OCI-LY7 (cell line): ENCODE data around the gene HAGHL. TPM values are rescaled to one million over a fixed set of nuclear protein-coding genes. Genes with fewer than 3 reads are reported as not detected.

Source experiments
- BruUV-seq: library from RNA; stranded (reverse); fragments of 400-500 nt; replicated peaks from 2 replicates; lab custom pipeline; 2021; lab: Mats Ljungman, UMichigan
- CTCF ChIA-PET: fragments of 300-600 bp; sonication (Branson Sonifier 250); formaldehyde crosslinking; loops from one replicate; lab custom pipeline; 2022; ENCODE audit warnings: antibody characterized with exemption; ENCODE audit not compliant: unreplicated experiment; lab: Charles Lee
- POLR2A ChIA-PET: fragments of 300-600 bp; sonication (Branson Sonifier 250); formaldehyde crosslinking; loops from one replicate; lab custom pipeline; 2022; ENCODE audit warnings: antibody characterized with exemption; lab: Charles Lee
- DNase-seq: peaks from one replicate; pipeline ENCODE4 v3.0.0-alpha.2; 2015; ENCODE audit warnings: low spot score
- H2AFZ ChIP-seq: fragments of 200-600 bp; sonication (generic), shearing (Covaris generic); 2 replicates; pipeline ENCODE4 v1.6.1; 2014; ENCODE audit warnings: mild to moderate bottlenecking, antibody characterized with exemption, low read length, moderate library complexity
- H3K27ac ChIP-seq: fragments of 200-600 bp; sonication (generic); 2 replicates; pipeline ENCODE4 v1.5.1; 2014; ENCODE audit warnings: mixed run types, low read depth, mild to moderate bottlenecking, moderate library complexity, low read length, inconsistent platforms; ENCODE audit not compliant: poor library complexity, severe bottlenecking
- H3K36me3 ChIP-seq: fragments of 200-600 bp; sonication (generic); 2 replicates; pipeline ENCODE4 v1.6.1; 2014; ENCODE audit warnings: mild to moderate bottlenecking, antibody characterized with exemption, low read length, moderate library complexity, mixed read lengths; ENCODE audit not compliant: insufficient read depth
- H3K4me1 ChIP-seq: fragments of 200-600 bp; sonication (generic); 2 replicates; pipeline ENCODE4 v1.5.1; 2014; ENCODE audit warnings: mild to moderate bottlenecking, low read length; ENCODE audit not compliant: insufficient read depth, poor library complexity, severe bottlenecking
- H3K4me2 ChIP-seq: fragments of 200-600 bp; sonication (generic); 2 replicates; pipeline ENCODE4 v1.6.1; 2014; ENCODE audit warnings: mild to moderate bottlenecking, low read length
- H3K4me3 ChIP-seq: fragments of 200-600 bp; sonication (generic); 2 replicates; pipeline ENCODE4 v1.5.1; 2014; ENCODE audit warnings: mild to moderate bottlenecking, low read depth, low read length; ENCODE audit not compliant: poor library complexity, severe bottlenecking
- H3K79me2 ChIP-seq: fragments of 200-600 bp; sonication (generic); 2 replicates; pipeline ENCODE4 v1.6.1; 2016; ENCODE audit warnings: low read depth, mild to moderate bottlenecking, low read length, moderate library complexity, mixed read lengths; ENCODE audit not compliant: insufficient read depth
- H3K9me2 ChIP-seq: fragments of 200-600 bp; sonication (generic); 2 replicates; pipeline ENCODE4 v1.6.1; 2016; ENCODE audit warnings: mild to moderate bottlenecking, low read length, mixed read lengths; ENCODE audit not compliant: insufficient read depth
- H3K9me3 ChIP-seq: fragments of 200-600 bp; sonication (generic); 2 replicates; pipeline ENCODE4 v1.6.1; 2014; ENCODE audit warnings: mild to moderate bottlenecking, mixed run types, low read length, mixed read lengths
- H4K20me1 ChIP-seq: fragments of 200-600 bp; sonication (generic); 2 replicates; pipeline ENCODE4 v1.6.1; 2014; ENCODE audit warnings: mild to moderate bottlenecking, antibody characterized with exemption, low read length, moderate library complexity, mixed read lengths; ENCODE audit not compliant: insufficient read depth
- EZH2phosphoT487 ChIP-seq: fragments of 200-600 bp; sonication (generic); IDR thresholded peaks from 2 replicates; pipeline ENCODE4 v1.6.1; 2018; ENCODE audit warnings: low read depth, borderline replicate concordance, mild to moderate bottlenecking, mixed run types, antibody characterized with exemption, low read length, moderate library complexity, mixed read lengths
- intact Hi-C: fragments of 100-400 bp; cut with micrococcal nuclease; formaldehyde crosslinking; loops from one replicate; pipeline ENCODE4 v1.10.0; 2022; ENCODE audit not compliant: unreplicated experiment
- total RNA-seq, 2 experiments: library from RNA; depleted of rRNA in 1 of 2; stranded (reverse); fragments of >200 nt in 1 of 2; shearing (Covaris generic) in 1 of 2; gene quantifications; 2 replicates each; pipeline ENCODE4 v1.2.3, GENCODE V29; 2014 to 2022
- TF ChIP-seq, protein P1 (sequence below): fragments of 200-600 bp; sonication (generic); conservative IDR thresholded peaks from 2 replicates; pipeline ENCODE4 v1.5.1; 2014; ENCODE audit warnings: mild to moderate bottlenecking, antibody characterized with exemption, low read length, moderate library complexity, mixed read lengths

Gene HAGHL
- total RNA-seq, 2 experiments from 2014 or later = 30.8 to 57.9 TPM

- ChIA-PET POLR2A (interaction anchor here (0.8 to 3.2 kb wide), 4 partner anchors 8 to 66 kb away, joined by 4 to 26 read pairs (median 6); partner anchors contain the start of genes CHTF18 and RPUSD1), CTCF (interaction anchor here (0.7 kb wide), 1 partner anchor 15 kb away, joined by 3 read pairs; no protein-coding TSS in a partner anchor)
- intact Hi-C loops = loop anchor here (2.0 to 5.0 kb wide), 2 partner anchors 17 to 40 kb away; partner anchors contain the start of genes JMJD8 and STUB1
- Histone ChIP-seq H3K36me3 (0 out of 2 replicates have a peak, but pooled peaks cover 10% of the 10 kb centered on the region), H3K9me2 (no peaks in the 10 kb centered on the region), H3K4me2 (peak overlapping the region; percentile 88), H3K79me2 (no peaks in the 10 kb centered on the region), H3K27ac (peak overlapping the region; percentile 93), H4K20me1 (no peaks in the 10 kb centered on the region), H2AFZ (no peak overlapping the region), H3K9me3 (no peaks in the 10 kb centered on the region), H3K4me3 (peak overlapping the region; percentile 95), H3K4me1 (peaks cover 63% of the 10 kb centered on the region)
- TF ChIP-seq EZH2phosphoT487 = no peak
- TF ChIP-seq, protein P1, sequence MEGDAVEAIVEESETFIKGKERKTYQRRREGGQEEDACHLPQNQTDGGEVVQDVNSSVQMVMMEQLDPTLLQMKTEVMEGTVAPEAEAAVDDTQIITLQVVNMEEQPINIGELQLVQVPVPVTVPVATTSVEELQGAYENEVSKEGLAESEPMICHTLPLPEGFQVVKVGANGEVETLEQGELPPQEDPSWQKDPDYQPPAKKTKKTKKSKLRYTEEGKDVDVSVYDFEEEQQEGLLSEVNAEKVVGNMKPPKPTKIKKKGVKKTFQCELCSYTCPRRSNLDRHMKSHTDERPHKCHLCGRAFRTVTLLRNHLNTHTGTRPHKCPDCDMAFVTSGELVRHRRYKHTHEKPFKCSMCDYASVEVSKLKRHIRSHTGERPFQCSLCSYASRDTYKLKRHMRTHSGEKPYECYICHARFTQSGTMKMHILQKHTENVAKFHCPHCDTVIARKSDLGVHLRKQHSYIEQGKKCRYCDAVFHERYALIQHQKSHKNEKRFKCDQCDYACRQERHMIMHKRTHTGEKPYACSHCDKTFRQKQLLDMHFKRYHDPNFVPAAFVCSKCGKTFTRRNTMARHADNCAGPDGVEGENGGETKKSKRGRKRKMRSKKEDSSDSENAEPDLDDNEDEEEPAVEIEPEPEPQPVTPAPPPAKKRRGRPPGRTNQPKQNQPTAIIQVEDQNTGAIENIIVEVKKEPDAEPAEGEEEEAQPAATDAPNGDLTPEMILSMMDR = no peak
- DNase-seq = no peak
- BruUV-seq = TSS peak; percentile 77
These were observed 5.0 kb upstream of the HAGHL start for GRCh38 chr16:721765-722540.

DNA sequence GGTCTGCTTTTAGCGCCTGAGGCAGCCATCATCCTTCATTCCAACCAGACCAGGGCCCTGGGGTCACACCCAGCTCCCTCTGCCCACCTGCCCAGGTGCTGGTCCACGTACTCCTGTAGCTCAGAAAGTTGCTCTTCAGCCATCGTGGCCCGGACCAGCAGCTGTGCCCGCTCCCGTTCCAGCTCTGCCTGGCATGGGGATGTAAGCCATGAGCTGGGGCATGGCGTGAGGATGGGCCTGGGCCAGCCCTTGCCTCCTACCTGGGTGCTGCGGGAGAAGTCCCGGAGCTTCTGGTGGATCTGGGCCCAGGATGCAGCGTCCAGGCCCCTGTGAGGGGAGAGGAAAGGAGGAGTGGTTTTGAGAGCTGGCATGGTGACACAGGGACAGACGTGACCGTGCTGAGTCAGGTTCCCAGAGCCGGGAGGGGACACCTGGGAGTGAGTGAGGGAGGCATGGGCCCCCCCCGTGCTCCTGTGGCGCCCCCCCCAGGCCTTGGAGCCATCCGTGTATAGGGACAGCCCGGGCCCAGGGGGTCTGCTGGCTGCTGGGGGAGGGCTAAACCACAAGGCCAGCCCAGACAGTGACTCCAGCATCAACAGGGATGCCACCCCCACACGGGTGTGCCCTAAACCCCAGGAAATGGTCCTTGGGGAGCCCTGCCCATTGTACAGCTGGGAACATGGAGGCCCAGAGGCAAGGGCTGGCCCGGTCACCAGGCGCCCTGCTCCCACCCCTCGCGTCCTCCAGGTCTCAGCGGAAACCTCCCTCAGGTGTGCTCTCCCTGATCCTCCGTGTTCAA, 3.9 kb upstream of the HAGHL start:
- peak overlapping the region; percentile 88 for H3K4me2 ChIP-seq
- TF ChIP-seq EZH2phosphoT487 = no peak
- TF ChIP-seq, protein P1 = no peak
- 0 out of 2 replicates have a peak, but pooled peaks cover 10% of the 10 kb centered on the region for H3K36me3 ChIP-seq
- no peaks in the 10 kb centered on the region for H4K20me1 ChIP-seq
- H3K9me2 ChIP-seq = no peaks in the 10 kb centered on the region
- ChIA-PET POLR2A (no interaction called here), CTCF (no interaction called here)
- no peak overlapping the region for H2AFZ ChIP-seq
- peaks cover 63% of the 10 kb centered on the region for H3K4me1 ChIP-seq
- no peak overlapping the region for H3K27ac ChIP-seq
- H3K9me3 ChIP-seq = no peaks in the 10 kb centered on the region
- no peak for DNase-seq
- intact Hi-C loops = loop anchor here (5.0 kb wide), 1 partner anchor 41 kb away; the partner anchor contains the start of genes JMJD8 and STUB1
- no TSS peak for BruUV-seq
- no peaks in the 10 kb centered on the region for H3K79me2 ChIP-seq
- no peak overlapping the region for H3K4me3 ChIP-seq
